HG02938 (cell line): ENCODE results near the gene TSLP.
A peak's percentile ranks its signal among the peaks of the same experiment; 100 is the strongest.

Source experiments
- ATAC-seq: cut with Tn5 transposase; IDR thresholded peaks from one replicate; pipeline ENCODE4 v1.9.1; 2021; ENCODE audit warnings: mild to moderate bottlenecking, moderate library complexity; ENCODE audit not compliant: unreplicated experiment

Gene TSLP

DNA sequence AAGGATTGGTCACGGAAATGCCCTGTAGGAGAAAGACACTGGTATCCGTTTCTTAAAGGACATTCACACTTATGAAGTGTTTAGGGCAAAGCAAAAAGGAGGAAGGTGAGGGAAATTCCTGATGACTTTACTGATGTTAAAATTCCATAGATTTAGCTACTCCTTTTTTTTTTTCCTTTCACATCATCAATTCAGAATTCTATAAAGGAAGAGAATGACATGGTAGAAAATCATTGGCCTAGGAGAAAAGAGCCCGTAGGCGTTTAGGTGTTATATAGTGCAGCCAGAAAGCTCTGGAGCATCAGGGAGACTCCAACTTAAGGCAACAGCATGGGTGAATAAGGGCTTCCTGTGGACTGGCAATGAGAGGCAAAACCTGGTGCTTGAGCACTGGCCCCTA, at the start of gene TSLP:
TSS of gene TSLP (plus strand) at position 301 of the 400 bp plus-strand sequence. CDS start 178 bp downstream, outside the sequence.
- ATAC-seq, result no peak

DNA sequence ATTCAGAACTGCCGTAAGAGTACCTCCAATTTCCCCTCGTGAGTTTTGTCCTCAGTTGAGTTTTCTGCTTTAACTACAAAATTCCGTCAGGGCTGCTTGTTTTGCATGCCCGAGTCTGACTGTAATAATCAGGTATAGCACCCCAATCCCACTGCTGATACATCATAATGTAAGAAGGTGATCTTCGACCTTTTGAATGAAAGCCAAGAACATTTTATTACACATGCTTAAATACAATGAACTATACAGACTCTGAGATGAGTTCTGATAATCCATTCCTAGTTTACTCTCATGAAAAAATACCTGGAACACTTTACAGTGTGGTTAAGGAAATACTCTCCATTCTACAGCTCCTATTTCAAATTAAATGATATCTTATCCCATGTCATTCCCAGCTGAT, 49.2 kb upstream of the TSLP start:
- no peak for ATAC-seq

DNA sequence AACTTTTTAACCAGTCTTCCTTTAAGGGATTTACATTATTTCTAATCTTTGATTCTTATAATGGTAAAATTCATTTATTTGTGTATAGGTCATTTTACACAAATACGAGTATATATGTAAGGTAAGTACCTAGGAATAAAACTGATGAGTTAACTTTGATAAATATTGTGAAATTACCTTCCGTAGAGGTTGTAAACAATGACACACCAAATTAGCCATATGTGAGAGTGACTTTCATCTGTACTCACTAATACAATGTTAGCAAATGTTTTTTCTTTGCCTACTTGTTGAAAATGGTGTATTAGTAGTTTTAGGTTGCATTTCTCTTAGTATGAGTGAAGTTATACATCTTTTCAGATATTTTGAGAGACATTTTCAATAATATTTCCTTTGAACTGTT, 42.6 kb upstream of the TSLP start:
- no peak for ATAC-seq

DNA sequence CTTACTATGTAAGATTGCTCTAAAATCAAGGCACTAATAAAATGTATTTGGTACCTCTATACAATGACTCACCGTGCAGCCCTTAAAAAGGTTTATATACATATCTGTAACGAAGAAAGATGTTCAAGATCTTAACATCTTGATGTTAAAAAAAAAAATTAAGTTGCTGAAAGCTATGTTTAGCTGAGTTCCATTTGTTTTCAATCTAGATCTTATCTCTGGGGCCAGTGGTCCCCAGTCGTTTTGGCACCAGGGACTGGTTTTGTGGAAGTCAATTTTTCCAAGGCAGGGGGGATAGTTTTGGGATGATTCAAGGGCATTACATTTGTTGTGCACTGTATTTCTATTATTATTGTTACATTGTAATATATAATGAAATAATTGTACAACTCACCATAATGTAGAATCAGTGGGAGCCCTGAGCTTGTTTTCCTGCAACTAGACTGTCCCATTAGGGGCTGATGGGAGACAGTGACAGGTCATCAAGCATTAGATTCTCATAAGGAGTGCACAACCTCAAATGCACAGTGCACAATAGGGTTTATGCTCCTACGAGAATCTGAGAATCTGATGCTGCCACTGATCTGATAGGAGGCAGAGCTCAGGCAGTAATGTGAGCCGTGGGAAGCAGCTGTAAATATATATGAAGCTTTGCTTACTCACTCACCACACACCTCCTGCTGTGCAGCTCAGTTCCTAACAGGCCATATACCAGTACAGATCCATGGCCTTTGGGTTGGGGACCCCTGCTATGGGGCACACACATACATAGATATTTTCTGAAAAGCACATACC, 27.6 kb upstream of the TSLP start:
- no peak for ATAC-seq

DNA sequence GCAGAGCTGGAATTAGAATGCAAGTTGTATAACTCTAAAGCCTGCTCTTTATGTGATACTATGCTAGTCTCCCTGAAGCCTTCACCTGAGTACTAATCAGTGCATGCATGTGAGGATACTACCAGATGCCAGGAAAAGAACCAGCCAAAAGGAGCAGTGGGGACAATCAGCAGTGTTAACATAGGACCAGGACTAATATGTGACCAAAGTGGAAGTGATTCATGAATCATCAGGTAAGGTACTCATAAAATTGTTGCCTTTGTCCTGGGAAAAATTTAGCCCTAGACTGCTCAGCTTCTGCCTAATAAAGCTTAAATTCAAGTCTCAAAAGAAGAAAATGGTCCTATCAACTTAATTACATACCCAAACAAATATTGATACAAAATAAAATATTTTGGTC, 13.4 kb upstream of the TSLP start:
- no peak for ATAC-seq

DNA sequence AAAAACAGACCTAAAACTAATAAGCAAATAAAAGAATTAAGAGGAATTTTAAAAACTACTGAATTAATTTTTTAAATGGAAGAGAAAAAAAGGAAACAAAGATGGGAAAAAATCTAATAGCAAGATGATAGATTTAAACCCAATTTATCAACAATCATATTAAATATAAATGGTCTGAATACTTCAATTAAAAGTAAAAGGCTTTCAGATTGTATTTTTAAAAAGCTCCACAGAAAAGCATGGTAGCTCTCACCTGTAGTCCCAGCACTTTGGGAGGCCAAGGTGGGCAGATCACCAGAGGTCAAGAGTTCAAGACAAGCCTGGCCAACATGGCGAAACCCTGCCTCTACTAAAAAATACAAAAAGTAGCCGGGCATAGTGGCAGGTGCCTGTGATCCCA, 11.3 kb upstream of the TSLP start:
- ATAC-seq, result no peak

DNA sequence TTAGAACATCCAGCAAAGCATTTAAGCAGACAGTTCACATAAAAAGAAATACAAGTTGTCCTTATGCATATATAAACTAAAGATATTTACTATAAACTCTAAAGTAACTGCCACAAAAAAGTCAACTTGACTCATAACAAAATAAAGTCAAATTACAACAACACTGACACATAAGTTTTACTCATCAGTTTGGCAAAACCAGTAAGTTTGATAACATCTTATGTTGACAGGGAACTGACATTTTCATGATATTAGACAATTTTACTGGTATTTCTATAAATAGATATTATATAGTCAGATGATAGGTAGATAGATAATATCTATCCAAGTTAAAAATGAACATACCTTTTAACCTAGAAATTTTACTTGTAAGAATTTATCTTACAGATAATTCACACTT, 9.9 kb upstream of the TSLP start:
- ATAC-seq, result no peak

DNA sequence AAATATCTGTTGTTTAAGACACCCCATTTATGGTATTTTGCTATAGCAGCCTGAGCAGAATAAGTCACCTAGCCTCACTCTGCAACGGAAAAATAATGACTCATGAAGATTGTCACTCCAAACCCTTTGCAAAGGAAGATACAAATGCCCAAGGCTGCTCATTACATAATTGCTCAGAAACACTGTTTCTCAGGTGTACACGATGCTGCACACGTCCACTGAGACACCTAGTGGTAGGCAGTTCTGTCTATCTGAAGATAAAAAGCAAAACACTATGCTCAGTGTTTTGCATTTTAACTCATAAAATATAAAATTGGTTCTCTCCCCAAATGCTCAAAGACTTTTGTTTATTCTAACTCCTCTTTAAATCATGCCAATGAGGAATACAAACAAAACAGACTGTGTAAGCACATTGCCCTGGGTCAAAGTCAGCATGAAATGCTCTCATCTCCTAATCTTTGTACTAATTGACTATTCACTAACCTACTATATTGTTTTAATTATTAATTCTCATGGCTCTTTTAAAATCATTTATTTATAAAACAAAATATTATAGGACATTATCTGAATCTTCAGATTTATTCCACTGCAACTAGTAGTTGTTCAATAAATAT, 7.7 kb upstream of the TSLP start:
- peak; percentile 84 for ATAC-seq

DNA sequence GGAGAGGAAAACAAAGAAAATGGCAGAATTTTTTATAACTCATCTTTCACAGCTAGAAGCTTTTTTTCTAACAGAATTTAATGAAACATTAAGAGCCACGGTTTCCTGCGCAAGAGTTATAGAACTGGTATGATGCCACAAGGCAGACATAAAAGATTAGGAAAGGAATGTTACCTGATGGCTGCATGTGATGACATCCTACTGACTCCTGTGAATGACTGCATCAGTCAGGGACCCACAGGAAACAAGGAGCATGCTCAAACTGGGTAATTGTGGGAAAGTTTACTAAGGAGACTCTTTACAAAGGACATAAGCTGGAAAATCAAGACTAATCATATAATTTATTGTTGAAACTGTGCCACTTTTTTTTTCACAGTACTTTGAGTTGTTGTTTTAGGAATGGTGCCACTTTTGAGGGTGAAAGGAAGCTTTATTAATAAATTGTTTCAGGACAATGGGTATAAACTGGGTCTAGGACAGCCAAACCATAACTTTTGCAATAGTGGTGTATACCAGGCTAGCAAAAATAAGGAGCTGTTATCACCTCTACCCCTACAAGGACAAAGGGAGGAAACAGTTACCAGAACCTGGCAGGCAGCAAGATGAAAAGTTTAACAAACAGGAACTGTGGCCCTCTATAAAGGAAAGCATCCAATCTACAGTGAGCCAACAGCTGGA, 5.1 kb upstream of the TSLP start:
- no peak for ATAC-seq

DNA sequence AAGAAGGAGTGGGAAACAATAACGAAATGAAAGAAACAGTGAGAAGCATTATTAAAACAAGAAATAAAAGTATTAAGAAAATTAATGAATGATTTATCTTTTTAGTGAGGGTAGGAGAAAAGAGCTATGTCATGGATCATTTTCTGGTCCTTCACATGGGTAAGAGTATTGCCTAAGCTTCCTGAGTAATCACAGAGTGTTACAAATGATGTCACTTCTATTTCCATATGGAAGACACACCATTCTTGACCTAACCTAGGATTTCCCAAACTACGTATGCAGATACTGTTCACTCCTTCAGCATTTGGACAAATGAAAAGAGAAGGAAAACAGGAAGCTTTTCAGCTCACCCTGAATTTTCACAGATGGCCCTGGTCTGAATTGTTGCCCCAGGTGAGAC, 3.3 kb upstream of the TSLP start:
- ATAC-seq, result no peak

DNA sequence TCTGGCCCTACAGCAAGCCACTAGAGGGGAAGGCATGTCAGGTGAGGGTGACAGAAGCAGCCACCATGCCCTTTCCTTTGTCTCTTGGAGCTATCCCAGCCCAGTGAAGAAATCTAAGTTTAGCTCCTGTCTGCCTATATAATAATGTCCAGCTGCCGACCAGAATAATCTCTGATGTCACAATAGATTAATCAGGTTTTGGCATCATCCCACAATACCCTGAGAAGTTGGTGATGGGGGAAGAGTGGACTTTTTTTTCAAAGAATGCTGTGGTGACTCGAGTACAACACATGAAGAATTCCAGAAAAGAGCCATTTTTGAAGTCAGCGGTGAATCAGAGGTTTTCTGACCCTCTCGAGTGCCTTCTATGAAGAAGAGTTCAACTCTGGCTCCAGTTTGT, 1.7 kb upstream of the TSLP start:
- no peak for ATAC-seq

DNA sequence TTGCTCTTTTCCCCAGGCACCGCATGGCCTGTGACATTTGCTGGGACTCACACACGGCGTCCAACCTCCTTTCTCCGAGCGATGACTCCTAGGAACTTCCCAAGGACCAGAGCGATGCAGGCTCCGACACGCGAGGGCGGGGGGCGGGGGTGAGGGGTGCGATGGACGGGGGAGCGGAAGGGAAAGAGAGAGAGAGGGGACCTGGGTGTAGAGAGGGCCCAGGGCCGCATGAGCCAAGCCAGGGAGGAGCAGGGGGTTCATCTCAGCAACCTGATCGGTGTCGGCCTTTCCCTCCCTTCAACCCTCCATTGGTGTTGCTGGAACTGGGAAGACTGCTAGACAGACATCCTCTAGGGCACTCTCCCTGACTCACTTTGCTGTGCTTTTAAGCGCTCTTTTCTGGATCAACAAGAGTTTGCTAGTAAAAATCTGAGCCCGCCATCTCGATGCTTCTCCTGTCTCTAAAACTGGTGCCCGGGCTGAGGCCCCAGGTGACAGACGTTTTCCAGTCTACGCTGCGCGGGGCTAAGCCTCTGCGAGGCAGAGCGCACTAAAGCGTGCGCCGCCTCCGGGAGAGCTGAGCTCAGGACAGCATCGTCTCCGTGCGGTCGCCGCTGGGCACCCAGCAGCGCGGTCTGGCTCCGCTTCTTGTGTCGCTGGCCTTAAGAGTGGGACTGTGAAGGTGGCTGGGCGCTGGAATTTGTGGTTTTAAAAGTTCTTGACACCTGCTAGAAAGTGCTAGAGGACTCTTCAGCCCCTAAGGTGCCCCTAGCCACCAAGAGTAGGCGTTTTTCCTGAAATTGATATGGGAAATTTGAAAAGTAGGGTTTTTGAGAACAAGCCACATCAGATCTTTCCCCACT, 1.0 kb upstream of the TSLP start:
- no peak for ATAC-seq

DNA sequence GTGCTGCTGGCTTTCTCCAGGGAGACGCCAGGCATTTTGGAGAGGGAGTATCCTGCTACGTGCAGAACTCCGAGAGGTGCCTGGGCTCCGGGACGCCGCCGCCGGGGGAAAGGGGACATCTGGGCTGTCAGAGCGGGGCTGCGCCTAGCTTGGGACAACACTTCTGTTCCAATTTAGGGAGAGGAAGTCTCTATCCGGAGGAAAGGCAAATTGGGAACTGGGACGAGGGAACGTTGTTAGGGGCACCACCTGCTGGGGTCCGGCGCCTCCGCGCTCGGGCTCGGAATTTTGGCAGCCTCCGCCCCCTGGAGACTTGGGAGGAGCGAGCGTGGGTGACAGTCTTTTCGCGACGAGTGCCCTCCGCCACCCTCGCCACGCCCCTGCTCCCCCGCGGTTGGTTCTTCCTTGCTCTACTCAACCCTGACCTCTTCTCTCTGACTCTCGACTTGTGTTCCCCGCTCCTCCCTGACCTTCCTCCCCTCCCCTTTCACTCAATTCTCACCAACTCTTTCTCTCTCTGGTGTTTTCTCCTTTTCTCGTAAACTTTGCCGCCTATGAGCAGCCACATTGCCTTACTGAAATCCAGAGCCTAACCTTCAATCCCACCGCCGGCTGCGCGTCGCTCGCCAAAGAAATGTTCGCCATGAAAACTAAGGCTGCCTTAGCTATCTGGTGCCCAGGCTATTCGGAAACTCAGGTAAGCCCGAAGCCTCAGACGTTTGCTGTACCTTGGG, 1.6 kb downstream of the TSLP start:
- peak; percentile 71 for ATAC-seq

DNA sequence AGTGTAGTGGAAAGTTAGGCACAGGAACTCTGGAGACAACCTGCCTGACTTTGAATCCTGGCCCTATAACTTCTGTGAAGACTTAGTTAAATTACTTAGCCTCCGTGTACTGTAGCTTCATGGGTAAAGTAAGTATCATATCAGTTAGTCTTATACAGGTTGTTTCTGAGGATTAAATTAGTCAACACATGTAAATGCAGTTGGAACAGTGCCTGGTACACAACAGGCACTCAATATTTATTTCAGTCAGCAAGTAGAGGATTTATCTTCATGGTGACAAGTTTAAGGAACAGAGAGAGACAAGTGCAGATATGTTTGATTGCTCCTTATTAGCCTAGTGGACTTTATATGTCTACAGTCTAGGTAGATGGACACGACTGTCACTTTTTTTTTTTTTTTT, 2.7 kb downstream of the TSLP start:
- ATAC-seq, result no peak

DNA sequence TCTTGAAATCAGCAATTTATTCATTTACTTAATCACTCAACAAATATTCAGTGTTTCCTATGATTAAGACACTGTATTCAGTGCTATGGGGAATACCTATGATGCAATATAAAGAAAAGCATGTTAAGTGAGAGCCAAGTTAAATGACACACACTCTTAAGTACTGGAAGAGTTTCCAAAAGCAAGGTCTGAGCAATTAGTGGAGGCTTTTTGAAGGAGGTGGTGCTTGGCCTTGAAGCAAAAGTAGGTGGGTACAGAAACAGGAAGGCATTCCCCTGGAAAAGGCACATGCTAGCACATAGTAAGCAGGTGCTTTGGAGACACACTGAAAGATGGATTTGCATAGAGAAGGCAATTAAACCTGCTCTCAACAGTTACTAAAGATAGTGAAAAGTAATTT, 4.0 kb downstream of the TSLP start:
- ATAC-seq, result no peak

DNA sequence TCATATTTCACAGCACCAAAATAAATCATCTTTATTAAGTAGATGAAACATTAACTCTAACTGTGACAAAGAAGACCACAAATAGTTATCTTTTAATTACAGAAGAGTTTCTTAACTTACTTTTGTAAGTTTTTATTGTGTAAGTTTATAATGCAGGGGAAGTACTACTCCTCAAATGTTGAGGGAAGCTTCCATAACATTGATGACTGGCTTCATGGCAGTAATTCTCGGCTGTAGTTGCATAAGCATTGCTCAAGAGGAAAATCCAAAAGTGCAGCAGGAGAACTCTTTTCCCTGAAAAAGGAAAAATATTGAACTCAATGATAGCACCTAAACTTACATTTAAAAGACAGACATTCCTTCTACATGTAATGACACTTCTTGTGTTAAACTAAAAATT, 4.6 kb downstream of the TSLP start:
- ATAC-seq, result no peak

DNA sequence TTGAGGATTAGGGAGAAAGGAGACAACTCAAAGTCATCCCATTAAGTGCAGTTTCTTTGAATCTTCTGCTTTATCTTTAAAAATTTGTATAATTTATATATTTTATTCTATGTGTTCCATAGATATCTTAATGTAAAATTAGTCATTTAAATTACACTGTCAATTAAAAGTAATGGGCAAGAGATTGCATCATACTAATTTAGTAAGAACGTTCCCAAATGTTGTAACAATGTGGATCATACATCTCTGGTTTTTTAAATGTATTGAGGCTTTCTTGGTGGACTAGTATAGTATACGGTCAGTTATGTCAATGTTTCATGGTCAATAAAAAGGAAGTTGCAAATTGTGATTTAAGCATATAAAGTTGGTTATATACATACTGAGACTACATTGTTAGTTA, 6.2 kb downstream of the TSLP start:
- no peak for ATAC-seq

DNA sequence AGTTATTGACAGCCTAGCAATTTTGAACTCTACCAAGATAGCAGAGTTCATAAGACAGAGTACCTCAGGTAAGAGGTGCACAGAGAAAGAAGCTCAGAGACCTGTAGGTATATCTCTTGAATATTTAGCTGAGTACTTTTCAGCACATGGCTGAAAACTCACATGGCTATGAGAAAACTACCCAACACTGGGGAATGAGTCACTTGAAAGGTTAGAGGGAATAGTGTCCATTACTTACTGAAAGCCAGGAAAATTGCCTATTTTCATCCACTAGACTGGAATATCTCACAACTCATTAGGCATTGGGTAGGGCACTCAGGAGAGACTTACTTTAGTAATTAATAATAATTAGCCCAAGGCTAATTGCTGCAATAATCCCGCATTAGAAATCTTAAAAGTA, 8.3 kb downstream of the TSLP start:
- no peak for ATAC-seq

DNA sequence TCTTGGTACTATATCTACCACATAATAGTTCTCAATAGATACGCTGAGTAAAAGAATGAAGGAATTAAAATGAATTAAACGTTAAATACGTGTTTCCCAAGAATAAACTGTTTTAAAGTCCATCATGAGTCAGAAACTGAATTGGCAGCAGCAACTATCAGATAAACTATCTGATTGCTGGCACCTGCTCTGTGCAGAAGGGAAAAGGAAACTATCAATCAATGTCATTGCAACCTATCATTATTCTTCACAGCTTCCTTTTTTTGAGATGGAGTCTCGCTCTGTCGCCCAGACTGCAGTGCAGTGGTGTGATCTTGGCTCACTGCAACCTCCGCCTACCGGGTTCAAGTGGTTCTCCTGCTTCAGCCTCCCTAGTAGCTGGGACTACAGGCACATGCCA, 11.8 kb downstream of the TSLP start:
- ATAC-seq, result no peak

DNA sequence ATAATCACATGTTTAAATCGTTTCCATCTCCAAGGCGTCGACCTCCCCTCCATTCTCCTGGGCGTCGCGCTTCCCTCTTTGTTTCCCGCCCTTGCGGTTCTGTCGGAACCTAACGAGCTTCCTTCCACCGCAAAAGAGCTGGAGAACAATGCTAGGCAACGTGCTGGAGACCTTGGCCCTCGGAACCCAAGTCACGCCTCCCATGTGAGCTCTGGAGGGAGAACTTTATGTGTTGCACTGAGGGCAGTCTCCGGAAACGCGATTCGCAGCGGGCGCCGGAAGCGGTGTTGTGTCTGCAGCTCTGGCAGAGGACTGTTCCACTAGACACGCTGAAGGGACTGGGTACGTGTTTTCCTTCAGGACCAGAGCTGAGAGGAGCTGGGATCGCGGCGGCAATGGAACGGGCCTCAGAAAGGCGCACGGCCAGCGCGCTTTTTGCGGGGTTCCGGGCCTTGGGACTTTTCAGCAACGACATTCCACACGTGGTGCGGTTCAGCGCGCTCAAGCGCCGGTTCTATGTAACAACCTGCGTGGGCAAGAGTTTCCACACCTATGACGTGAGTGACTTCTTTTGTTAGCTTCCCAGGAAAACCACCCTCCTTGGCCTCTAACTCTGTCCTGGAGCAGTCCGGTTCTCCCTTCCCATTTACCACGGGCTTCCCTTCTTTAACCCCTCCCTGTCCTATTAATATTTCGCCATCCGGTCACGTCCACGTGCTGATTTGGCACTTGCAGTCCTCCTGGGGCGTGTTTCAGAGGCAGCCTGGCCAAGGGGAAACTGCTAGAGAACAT, 20.7 kb downstream of the TSLP start, which contains the start of gene WDR36:
TSS of gene WDR36 (plus strand) at position 287 of the 792 bp plus-strand sequence. CDS start at position 396, 109 bp downstream.
- ATAC-seq, result peak; percentile 95
